GM18858 (cell line): ENCODE results near the gene NECTIN3.

Experiments used
- ATAC-seq: cut with Tn5 transposase; IDR thresholded peaks from one replicate; pipeline ENCODE4 v1.9.1; 2021; ENCODE audit not compliant: unreplicated experiment

Gene NECTIN3

DNA sequence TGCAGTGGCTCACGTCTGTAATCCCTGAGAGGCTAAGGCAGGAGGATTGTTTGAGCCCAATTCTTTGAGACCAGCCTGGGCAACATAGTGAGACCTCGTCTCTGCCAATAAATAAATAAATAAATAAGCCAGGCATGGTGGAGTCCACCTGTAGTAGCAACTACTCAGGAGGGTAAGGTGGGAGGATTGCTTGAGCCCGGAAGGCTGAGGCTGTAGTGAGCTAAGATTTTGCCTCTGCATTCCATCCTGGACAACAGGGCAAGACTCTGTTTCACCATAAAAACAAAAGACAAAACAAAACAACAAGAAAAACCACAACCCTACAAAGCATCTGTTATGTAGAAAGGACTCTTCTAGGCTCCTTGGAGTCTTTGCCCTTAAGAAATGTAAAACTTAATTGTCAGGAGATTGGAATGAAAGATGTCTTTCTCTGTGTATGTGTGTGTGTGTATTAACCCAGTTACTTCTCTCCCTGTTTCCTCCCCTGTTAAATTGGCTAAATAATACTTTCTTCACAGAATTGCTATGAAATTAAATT, 9.5 kb downstream of the NECTIN3 start:
- ATAC-seq: no peak

DNA sequence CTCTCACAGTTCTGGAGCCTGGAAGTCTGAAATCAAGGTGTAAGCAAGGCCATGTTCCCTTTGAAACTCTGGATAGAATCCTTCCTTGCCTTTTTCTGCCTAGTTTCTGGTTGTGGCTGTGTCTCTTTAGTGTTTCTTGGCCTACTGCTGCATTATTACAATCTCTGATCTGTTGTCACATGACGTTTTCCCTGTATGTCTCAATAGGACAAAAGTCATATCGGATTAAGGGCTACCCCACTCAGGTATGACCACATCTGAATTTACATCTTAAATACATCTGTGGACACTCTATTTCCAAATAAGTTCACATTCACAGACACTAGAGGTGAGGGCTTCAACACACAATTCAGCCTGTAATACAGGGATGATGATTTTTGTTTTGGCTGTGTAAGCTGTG, 13.3 kb downstream of the NECTIN3 start:
- ATAC-seq: no peak

DNA sequence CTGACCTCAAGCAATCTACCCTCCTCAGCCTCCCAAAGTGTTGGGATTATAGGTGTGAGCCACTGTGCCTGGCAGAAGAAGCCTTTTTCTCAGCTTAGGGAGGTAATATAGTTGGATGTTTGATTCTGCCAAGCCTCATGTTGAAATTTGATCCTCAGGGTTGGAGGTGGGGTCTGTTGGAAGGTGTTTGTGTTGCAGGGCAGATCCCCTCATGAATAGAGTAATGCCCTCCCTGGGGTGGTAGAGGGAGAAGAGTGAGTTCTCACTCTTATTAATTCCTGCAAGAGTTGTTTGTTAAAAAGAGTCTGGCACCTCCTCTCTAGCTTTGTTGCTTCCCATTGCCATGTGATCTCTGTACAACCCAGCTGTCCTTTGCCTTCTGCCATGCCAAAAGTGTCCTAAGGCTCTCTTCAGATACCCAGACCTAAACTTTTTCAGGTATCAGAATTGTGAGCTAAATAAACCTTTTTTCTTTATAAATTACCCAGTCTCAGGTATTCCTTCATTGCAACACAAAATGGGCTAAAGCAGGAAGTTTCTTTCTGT, 16.4 kb downstream of the NECTIN3 start:
- no peak for ATAC-seq

DNA sequence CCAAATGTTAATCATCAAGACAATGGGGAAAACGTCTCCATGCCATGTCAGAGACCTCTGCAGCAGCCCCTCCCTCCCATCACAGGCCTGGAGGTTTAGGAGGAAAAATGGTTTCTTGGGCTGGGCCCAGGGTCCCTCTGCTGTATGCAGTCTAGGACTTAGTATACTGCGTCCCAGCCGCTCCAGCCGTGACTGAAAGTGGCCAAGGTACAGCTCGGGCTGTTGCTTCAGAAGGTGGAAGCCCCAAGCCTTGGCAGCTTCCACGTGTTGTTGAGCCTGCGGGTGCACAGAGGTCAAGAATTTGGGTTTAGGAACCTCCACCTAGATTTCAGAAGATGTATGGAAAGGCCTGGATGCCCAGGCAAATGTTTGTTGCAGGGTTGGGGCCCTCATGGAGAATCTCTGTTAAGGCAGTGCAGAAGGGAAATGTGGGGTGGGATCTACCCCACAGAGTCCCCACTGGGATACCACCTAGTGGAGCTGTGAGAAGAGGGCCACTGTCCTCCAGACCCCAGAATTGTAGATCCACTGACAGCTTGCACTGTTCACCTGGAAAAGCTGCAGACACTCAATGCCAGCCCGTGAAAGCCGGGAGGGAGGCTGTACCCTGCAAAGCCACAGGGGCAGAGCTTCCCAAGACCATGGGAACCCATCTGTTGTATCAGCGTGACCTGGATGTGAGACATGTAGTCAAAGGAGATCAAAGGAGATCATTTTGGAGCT, 25.0 kb downstream of the NECTIN3 start:
- ATAC-seq: no peak

DNA sequence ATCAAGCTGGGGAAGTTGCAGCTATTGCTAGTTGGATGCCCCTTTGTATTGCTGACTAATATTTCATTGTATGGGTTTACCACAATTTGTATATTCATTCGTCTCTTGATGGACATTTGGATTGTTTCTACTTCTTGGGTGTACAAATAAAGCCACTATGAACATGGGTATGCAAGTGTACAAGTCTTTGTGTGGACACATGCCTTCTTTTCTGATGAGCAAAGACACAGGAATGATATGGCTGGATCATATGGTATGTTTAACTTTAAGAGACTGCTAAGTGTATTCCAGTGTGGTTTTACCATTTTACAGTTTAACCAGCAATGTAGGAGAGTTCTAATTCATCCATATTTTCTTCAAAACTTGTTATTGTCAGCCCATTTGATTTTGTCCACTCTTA, 32.2 kb downstream of the NECTIN3 start:
- no peak for ATAC-seq

DNA sequence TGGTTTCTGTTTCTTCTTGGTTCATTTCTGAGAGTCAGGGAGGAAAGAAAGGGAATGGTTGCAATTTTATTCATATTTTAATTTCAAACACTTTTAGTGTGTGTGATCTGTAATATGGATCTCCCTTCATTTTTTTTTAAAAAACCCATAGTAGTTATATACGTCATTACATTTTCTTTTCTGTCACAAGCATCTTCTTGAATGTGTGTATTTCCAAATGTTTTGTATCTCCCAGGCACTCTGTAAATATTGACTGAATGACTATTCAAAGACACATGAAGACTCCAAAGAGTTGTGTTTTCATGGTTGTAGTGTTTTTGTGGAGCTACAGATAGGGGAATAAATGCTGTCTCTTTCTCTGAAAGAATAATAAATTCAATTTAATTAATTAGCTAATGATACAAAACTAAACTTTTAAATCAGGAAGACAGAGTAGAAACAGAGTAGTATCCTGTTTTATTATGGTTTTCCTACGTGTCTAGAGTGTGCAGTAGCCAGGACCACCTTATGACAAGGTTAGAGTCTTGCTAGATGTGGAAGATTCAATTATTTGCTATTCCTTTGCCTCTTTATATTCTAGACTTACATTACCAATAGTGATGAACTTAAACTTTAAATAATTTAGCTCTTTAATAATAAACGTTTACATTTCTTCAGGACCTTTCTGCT, 35.5 kb downstream of the NECTIN3 start:
- ATAC-seq: no peak

DNA sequence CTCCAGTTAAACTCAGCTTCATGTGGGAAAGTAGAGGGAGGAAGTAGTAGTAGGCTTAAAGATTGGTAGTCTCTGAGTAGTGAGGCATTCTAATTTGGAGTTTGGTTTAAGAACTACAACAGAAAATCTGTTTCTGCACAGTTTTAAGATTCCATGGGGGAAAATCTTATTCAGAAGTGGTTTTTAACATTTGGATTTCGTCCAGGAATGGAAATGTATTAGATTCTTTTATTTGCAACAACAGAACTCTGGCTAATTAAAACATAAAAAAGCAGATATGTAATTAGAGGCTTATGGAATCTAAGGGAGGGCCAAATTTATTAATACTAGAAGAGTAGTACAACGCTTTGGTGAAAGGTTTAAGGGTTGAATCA, 36.0 kb downstream of the NECTIN3 start:
- ATAC-seq: no peak

DNA sequence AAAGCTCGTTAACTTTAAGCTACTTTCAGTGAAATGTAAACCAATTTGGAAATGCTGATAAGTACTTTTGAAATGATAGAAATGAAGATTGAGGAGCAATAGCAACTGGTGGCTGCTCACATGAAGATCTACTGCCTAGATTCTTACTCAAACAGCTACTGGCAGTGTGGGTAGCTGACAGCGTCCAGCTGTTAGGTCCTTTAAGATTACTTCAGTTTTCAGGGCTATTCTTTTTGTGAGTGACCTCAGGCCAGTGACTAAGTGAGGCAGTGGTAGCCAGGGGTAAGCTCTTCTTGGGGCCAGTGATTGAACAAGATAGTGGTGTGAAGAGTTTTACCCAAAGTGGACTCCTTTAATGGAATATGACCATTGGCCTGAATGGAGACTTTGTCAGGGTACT, 41.3 kb downstream of the NECTIN3 start:
- ATAC-seq: no peak

DNA sequence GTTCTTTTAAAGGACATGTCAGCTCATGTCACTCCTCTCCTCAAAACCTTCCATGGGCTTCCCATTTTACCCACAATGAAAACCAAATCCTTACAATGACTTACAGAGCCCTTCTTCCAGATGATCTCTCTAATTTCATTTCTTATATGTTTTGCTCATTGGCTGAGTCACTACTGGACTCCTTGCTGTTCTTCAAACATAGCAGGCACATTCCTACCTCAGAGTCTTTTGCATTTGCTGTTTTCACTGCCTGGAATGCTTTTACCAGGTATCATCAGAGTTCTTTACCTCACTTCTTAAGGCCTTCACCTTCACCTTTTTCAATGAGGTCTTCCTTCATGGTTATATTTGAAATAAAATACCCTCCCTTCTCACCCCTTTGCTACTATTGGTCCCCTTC, 57.3 kb downstream of the NECTIN3 start:
- ATAC-seq: no peak

DNA sequence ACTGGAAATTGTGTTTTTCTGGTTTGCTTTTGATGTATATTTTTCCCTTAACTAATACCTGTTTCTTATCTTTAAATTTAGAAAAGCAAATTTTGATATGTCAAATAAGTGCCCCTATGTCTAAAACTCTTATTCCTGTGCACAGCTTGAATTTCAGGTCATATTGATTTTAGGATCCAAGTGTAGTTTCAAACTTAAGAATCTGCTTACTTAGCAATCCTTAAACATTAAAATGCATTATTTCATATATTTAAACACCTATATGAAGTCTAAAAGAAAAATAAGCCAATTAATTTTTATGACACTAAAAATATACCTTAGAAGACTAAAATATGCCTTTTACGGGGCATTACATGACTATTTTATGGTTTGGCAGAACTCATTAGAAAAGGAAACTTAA, 59.2 kb downstream of the NECTIN3 start:
- no peak for ATAC-seq

DNA sequence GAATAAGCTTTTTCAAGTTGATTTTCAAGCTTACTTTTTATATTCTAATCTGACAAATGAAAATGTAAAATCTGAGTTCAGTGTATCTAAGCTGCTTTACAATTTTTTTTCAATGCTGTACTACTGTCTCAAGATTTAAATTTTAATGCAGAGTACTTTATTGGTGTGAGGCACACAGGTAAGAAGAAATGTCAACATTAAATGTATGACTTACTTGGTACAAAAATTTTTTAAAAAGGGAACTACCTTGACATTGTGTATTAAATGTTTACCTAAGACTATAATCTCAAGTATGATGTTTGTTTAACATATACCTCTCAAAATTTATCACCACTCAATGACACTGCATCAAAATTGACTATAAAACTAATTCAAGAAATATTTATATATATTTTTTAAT, 62.7 kb downstream of the NECTIN3 start:
- no peak for ATAC-seq

DNA sequence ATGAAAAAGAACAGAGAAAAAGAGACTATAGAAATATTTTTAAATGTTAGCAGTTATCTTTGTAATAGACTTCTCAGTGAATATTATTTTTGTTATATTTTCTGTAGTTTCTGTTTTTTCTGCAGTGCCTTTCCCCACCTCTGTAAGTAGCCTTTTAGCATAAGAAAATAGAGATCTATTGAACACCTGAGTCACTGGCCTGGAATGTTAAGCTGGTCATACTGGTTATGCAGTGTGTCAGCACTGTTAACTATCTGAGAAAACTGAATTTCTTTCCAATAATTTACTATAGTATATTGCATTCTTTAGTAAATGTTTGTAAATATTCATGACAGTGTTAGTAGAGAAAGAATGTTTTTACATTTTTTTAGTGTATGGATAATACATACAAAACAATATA, 79.8 kb downstream of the NECTIN3 start:
- no peak for ATAC-seq

DNA sequence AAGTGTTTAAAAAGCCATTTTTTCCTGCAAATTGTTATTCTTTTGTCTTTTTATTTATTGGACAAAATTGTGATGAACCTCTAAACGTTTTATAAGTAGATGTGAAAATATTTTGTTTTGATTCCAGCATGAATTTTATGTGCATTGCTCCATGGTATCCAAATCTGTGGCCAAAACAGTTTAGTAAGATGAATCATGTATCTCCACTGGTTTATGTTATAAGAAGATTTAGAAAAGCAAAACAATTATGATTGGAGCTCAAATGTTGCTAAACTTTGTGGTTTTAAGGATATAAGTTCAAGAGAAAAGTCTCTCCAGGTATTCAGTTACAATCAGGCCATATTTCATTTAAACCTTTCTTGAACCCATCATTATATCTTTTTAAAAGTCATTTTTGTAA, 80.9 kb downstream of the NECTIN3 start:
- ATAC-seq: no peak

DNA sequence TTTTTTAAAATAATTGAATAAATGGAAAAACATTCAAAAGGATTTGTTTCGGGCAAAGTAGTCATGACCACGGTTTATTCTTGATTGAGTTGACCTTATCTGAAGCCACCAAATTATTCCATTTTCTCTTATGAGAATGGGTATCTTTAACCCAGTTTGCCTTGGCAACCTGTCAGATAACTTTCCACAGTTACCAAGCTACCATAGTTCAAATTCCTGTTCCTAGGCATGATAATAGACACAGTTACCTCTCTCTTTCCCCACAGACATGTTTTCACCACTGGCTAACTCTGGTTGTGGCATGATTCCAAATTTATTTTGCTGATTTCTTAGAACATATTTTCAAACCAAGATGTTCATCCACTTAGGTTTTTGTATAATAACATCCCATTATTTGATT, 84.9 kb downstream of the NECTIN3 start:
- no peak for ATAC-seq

DNA sequence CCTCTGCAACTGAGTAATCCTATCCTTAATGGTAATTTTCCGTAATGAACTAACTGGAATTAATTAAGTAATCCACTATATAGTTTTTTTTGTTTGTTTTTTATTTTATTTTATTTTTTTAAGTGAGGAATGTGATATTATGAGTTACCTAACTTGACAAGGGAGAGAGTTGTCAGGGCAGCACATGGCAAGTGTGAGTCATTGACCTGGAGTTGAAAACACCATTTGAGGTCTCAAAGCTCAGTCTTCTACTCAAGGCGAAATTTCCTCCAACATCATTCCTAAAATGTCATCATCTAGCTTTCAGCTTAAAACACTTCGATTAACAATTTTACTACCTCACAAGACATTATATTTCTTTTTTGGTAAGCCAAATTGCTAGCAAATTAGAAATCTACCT, 87.8 kb downstream of the NECTIN3 start:
- no peak for ATAC-seq

DNA sequence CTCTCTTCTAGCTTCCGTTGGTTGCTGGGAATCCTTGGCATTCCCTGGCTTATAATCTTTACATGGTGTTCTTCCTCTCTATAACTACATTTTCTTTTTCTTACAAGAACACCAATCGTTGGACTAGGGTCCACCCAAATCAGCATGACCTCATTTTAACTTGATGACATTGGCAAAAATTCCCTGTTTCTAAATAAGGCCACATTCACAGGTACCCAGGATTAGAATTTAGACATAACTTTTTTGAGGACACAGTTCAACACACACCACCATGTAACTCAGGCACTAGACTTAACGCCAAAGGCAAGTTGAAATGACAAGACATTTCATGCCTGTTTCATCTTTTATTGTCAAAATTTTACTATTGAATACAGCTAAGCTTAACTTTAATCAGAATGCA, 93.0 kb downstream of the NECTIN3 start:
- ATAC-seq: no peak

DNA sequence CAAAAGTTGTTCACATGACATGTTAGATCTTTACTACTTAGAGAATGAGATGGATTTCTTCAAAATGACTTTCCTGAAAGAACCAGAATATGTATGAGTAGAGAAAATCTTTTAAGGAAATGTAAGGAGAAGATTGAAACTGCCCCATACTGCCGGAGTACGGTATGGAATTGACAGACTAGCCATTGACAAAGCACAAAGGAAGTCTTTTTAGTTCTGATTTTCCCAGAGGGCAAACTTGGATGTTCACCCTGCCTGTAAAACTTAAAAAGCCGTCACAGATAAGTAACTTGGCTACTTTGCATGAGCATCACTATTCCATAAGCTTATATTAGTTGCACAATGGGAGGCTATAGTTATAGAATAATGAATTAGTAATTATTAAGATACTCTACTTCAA, 93.8 kb downstream of the NECTIN3 start:
- ATAC-seq: no peak

DNA sequence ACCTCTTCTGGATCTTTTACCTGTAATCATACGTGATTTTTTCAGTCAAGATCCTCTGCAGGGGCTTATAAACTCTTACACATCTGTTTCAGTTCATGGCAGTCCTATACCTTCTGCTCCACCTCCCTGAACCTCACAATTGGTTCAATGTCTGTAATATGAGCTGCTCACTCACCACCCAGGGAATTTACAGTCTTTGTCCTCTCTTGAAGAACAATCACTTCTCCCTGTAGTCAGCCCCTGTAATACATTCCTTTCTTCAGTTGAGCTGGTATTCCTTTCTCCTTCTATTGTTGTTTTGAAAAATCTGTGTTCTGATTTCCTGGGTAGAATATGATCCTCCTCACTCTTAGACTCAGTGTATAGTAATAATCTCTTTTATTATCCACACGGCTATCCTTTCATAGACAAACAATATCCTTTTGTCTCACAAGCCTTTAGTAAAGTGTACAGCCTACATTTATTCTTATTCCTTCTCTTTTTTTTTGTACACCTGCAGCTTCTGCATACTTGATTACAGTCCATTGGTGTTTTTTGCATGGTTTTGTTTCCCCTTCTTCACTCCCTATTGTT, 101.8 kb downstream of the NECTIN3 start:
- ATAC-seq: no peak

DNA sequence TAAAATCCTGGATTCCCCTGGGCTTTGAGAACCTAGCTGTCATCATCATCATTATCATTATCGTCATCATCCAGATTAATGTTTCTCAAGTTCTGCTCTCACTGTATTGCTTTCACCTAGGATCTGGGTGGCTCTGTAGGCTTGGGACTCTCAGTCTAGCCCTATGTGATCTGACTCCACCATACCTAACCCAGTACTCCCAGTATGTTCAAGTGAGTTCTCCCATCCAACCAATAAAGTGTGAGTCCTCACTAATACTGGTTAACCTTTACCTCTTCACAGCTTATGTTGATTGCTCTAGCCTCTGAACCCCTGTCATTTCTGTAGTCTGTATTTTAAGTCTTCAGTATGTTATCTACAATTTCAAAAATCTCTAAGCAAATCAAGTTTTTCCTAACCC, 102.3 kb downstream of the NECTIN3 start:
- no peak for ATAC-seq

DNA sequence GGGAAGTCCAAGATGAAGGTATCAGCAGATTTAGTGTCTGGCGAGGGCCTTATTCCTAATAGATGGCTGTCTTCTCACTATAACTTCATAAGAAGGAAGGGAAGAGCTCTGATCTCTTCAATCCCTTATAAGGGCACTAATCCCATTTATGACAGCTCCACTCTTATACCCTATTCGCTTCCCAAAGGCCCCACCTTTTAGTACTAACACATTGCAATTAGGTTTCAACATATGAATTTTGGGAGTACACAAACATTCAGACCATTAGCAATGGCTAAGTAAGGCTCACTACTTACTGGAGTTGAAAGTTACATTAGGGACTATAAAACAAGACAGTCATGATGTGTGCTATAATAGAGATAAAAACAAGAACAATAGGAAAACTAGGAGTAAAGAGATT, 118.9 kb downstream of the NECTIN3 start:
- no peak for ATAC-seq

DNA sequence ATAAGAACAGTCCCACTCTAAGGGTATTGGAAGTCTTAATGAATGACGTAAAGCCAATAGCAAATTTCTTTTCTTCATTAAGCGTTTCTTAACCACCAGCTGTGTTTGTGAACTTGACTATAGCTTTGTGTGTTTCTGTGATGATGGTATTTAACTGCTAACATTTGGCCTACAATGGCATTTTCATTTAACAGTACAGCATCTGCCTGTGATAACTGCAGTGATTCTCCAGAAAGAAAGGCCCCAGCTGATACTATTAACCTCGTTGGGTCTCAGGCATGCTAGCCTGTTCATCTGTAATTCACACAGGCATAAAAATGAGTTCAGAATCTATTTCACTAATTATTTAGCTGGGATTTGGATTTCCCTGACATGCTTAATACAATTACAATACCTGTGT, 121.9 kb downstream of the NECTIN3 start:
- no peak for ATAC-seq

DNA sequence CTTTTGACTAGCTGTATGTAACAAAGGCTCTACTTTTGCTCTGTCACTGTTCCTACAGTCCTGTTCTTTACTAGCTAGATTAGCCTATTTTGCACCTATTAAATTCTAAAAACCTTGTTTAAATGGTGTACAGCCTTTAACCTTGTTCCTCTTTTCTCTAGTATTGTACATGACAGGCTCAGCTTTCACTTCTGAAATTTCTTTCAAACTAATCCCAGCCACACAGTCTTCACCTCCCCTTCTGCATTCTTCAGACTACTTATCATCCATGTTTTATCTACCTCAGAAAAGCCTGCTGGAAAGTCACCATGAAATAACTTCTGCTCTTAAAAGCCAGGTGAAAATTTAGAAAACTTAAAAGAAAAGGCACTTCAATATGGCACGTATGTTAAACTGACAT, 122.4 kb downstream of the NECTIN3 start:
- ATAC-seq: peak; percentile 46
